CD14-positive monocyte (primary cell): ENCODE data around the gene RPEL1. TPM values are rescaled to one million over a fixed set of nuclear protein-coding genes. Genes with fewer than 3 reads are reported as not detected.
"Not testable (repeated sequence)": the region's sequence is repeated elsewhere in the genome, so short reads cannot be mapped to it uniquely, and the experiment has no call there.

Experiments
- DNase-seq, 3 donors: peaks; one replicate each; pipeline ENCODE4 v3.0.0-alpha.2; 2011 to 2022
- H2AFZ ChIP-seq: 2 replicates; pipeline ENCODE4 v1.6.0; 2012; ENCODE audit warnings: mild to moderate bottlenecking, low read depth, low read length, inconsistent platforms; ENCODE audit not compliant: insufficient read depth, poor library complexity, severe bottlenecking
- H3K27ac ChIP-seq, 2 donors: 1 replicate in 1 of 2; 2 replicates in 1 of 2; pipeline ENCODE4 v1.5.1; 2012 to 2013; ENCODE audit warnings: low read length in 2 of 2, control low read depth in 1 of 2, inconsistent platforms in 1 of 2, low read depth in 1 of 2, mild to moderate bottlenecking in 1 of 2
- H3K27me3 ChIP-seq, 2 donors: one replicate each; pipeline versions ENCODE4 v1.6.0 to v1.6.1; 2011 to 2013; ENCODE audit warnings: low read length in 2 of 2; ENCODE audit not compliant: control insufficient read depth in 2 of 2, insufficient read depth in 2 of 2
- H3K36me3 ChIP-seq, 2 donors: replicated peaks in 1 of 2; 1 replicate in 1 of 2; 2 replicates in 1 of 2; pipeline versions ENCODE4 v1.5.1 to v1.6.1; 2012 to 2013; ENCODE audit warnings: low read length in 2 of 2, control low read depth in 1 of 2, inconsistent platforms in 1 of 2, mild to moderate bottlenecking in 1 of 2; ENCODE audit not compliant: insufficient read depth in 2 of 2, control insufficient read depth in 1 of 2
- H3K4me1 ChIP-seq, 2 donors: 1 replicate in 1 of 2; 2 replicates in 1 of 2; pipeline versions ENCODE4 v1.5.1 to v1.6.1; 2012 to 2013; ENCODE audit warnings: low read length in 2 of 2, control low read depth in 1 of 2, inconsistent platforms in 1 of 2, mild to moderate bottlenecking in 1 of 2, moderate library complexity in 1 of 2; ENCODE audit not compliant: insufficient read depth in 2 of 2, control insufficient read depth in 1 of 2
- H3K4me2 ChIP-seq: replicated peaks from 2 replicates; pipeline ENCODE3; 2012; ENCODE audit warnings: low read length, moderate library complexity, mild to moderate bottlenecking; ENCODE audit not compliant: poor library complexity, severe bottlenecking; ENCODE audit errors: extremely low read depth
- H3K4me3 ChIP-seq, 3 experiments: fragments of 200-600 bp in 1 of 3; sonication (generic) in 1 of 3; replicated peaks in 1 of 3; 1 replicate in 2 of 3; 2 replicates in 1 of 3; pipeline ENCODE4 v1.5.1; 2011 to 2013; ENCODE audit warnings: low read length in 3 of 3, mild to moderate bottlenecking in 3 of 3, control low read depth in 2 of 3, low read depth in 2 of 3, inconsistent platforms in 1 of 3, moderate library complexity in 1 of 3
- H3K79me2 ChIP-seq: 2 replicates; pipeline ENCODE4 v1.6.0; 2012; ENCODE audit warnings: mild to moderate bottlenecking, control low read depth, inconsistent platforms, low read length, moderate library complexity; ENCODE audit not compliant: insufficient read depth
- H3K9ac ChIP-seq: 2 replicates; pipeline ENCODE4 v1.6.0; 2017; ENCODE audit warnings: low read length, mild to moderate bottlenecking; ENCODE audit not compliant: insufficient read depth, poor library complexity, severe bottlenecking
- H3K9me3 ChIP-seq, 2 donors: replicated peaks in 1 of 2; 1 replicate in 1 of 2; 2 replicates in 1 of 2; pipeline versions ENCODE4 v1.5.1 to v1.6.1; 2012 to 2013; ENCODE audit warnings: low read length in 2 of 2, control low read depth in 1 of 2; ENCODE audit not compliant: control insufficient read depth in 1 of 2, insufficient read depth in 1 of 2
- H4K20me1 ChIP-seq: 2 replicates; pipeline ENCODE4 v1.6.0; 2012; ENCODE audit warnings: mild to moderate bottlenecking, low read length, control low read depth, moderate library complexity; ENCODE audit not compliant: insufficient read depth
- H3K27ac Mint-ChIP-seq, 7 donors: one replicate each; pipeline ENCODE4 v1.8.0; 2020; ENCODE audit warnings: mild to moderate bottlenecking in 7 of 7, mixed read lengths in 7 of 7, moderate library complexity in 6 of 7, inconsistent platforms in 2 of 7
- H3K27me3 Mint-ChIP-seq, 3 donors: one replicate each; pipeline ENCODE4 v1.8.0; 2021 to 2022; ENCODE audit warnings: low read depth in 3 of 3, mild to moderate bottlenecking in 3 of 3, mixed read lengths in 3 of 3, moderate library complexity in 3 of 3, inconsistent platforms in 1 of 3
- H3K36me3 Mint-ChIP-seq, 2 donors: one replicate each; pipeline ENCODE4 v1.8.0; 2020; ENCODE audit warnings: mixed read lengths in 2 of 2, inconsistent platforms in 1 of 2, mild to moderate bottlenecking in 1 of 2
- H3K4me1 Mint-ChIP-seq: one replicate; pipeline ENCODE4 v1.8.0; 2020; ENCODE audit warnings: mild to moderate bottlenecking, mixed read lengths
- H3K4me3 Mint-ChIP-seq, 2 donors: one replicate each; pipeline ENCODE4 v1.8.0; 2020; ENCODE audit warnings: mild to moderate bottlenecking in 2 of 2, mixed read lengths in 2 of 2, moderate library complexity in 1 of 2
- H3K9me3 Mint-ChIP-seq, 7 donors: one replicate each; pipeline ENCODE4 v1.8.0; 2020 to 2022; ENCODE audit warnings: mixed read lengths in 7 of 7, mild to moderate bottlenecking in 6 of 7, moderate library complexity in 6 of 7, inconsistent platforms in 2 of 7
- WGBS: methylation state at CpG from one replicate; pipeline ENCODE4 v1.1.5; 2013; ENCODE audit warnings: missing lambda C conversion rate; ENCODE audit not compliant: insufficient coverage; 5-methylcytosine and 5-hydroxymethylcytosine counted together
- intact Hi-C, 2 donors: fragments of 100-400 bp; cut with micrococcal nuclease; formaldehyde crosslinking; loops; one replicate each; pipeline versions ENCODE4 v1.15.0 to v1.15.1; 2023
- polyA plus RNA-seq, 3 donors: library from polyadenylated mRNA; depleted of rRNA in 1 of 3; unstranded in 2 of 3; stranded (reverse) in 1 of 3; fragments of 300-500 nt in 2 of 3; fragments of >200 nt in 1 of 3; fragmentation: Illumina TruSeq in 2 of 3; gene quantifications; 1 replicate in 2 of 3; 2 replicates in 1 of 3; pipeline ENCODE4 v1.2.3, GENCODE V29; 2012 to 2021
- TF ChIP-seq, protein P1 (sequence below): fragments of 200-600 bp; IDR thresholded peaks from one replicate; pipeline ENCODE4 v1.8.0; 2022; ENCODE audit warnings: antibody characterized with exemption, mild to moderate bottlenecking

The RPEL1 gene
- polyA plus RNA-seq, 3 donors = not detected

DNA sequence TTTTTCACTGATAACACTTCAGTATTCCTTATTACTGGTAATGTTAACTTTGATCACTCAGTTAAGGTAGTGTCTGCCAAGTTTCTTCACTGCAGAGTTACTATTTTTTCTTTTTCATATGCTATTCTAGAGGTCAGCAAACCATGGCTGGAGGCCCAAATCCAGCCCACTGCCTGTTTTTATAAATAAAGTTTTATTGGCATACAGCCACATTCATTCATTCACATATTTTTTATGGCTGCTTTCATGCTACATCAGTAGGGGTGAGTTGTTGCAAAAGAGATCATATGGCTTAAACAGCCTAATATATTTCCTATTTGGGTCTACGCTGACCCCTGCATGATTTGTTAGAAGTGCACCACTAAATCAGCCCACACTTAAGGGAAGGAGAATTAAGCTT lies 10.9 kb downstream of the RPEL1 start:
- Histone ChIP-seq H3K36me3 (no peaks in the 10 kb centered on the region), H3K27ac (no peak overlapping the region), H3K4me2 (no peak overlapping the region), H3K27me3 (no peaks in the 10 kb centered on the region), H3K79me2 (no peaks in the 10 kb centered on the region), H2AFZ (no peak overlapping the region), H3K4me3 (no peak overlapping the region), H3K9ac (no peak overlapping the region), H3K4me1 (no peaks in the 10 kb centered on the region), H4K20me1 (no peaks in the 10 kb centered on the region), H3K9me3 (peaks cover 0 to 10% of the 10 kb centered on the region in 2 donors)
- H3K27ac Mint-ChIP-seq = no peak overlapping the region
- intact Hi-C loops = no loop called here
- no peak for DNase-seq
- H3K4me3 Mint-ChIP-seq = no peak overlapping the region
- peaks cover 13 to 27% (median 20%) of the 10 kb centered on the region in 7 donors for H3K9me3 Mint-ChIP-seq
- TF ChIP-seq, protein P1, sequence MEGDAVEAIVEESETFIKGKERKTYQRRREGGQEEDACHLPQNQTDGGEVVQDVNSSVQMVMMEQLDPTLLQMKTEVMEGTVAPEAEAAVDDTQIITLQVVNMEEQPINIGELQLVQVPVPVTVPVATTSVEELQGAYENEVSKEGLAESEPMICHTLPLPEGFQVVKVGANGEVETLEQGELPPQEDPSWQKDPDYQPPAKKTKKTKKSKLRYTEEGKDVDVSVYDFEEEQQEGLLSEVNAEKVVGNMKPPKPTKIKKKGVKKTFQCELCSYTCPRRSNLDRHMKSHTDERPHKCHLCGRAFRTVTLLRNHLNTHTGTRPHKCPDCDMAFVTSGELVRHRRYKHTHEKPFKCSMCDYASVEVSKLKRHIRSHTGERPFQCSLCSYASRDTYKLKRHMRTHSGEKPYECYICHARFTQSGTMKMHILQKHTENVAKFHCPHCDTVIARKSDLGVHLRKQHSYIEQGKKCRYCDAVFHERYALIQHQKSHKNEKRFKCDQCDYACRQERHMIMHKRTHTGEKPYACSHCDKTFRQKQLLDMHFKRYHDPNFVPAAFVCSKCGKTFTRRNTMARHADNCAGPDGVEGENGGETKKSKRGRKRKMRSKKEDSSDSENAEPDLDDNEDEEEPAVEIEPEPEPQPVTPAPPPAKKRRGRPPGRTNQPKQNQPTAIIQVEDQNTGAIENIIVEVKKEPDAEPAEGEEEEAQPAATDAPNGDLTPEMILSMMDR = no peak
- no CpG with 5 or more reads among the region's 1 CpG for WGBS
- no peaks in the 10 kb centered on the region for H3K36me3 Mint-ChIP-seq
- no peaks in the 10 kb centered on the region for H3K4me1 Mint-ChIP-seq
- H3K27me3 Mint-ChIP-seq = peaks cover 3 to 6% (median 4%) of the 10 kb centered on the region in 3 donors

DNA sequence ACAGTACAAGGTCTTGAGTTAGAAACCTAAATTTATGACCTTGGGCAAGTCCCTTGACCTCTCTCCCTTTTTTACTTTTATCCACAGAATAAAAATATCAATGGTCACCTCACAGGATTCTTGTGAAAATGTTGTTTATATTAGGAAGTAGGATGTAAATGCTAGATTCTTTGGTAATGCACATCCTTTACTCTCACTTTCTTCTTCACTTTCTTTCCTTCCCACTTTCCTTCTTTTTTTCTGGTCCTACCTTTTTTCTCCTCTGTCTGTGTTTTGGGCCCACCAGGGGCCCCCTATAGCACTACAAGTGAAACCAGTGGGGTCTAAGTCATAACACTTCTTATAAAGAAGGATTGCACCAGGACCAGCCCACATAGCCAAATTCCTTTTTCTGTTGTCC lies 12.1 kb downstream of the RPEL1 start:
- Mint-ChIP-seq H3K4me1 (no peaks in the 10 kb centered on the region), H3K27me3 (peaks cover 3 to 11% (median 7%) of the 10 kb centered on the region in 3 donors), H3K27ac (no peak overlapping the region), H3K4me3 (no peak overlapping the region), H3K36me3 (no peaks in the 10 kb centered on the region), H3K9me3 (peaks cover 13 to 23% (median 21%) of the 10 kb centered on the region in 7 donors)
- Histone ChIP-seq H4K20me1 (no peaks in the 10 kb centered on the region), H3K4me2 (no peak overlapping the region), H3K9ac (no peak overlapping the region), H3K4me3 (no peak overlapping the region), H3K27ac (no peak overlapping the region), H3K36me3 (no peaks in the 10 kb centered on the region), H3K79me2 (no peaks in the 10 kb centered on the region), H3K27me3 (peaks cover 0 to 3% of the 10 kb centered on the region in 2 donors), H3K9me3 (peaks cover 0 to 10% of the 10 kb centered on the region in 2 donors), H3K4me1 (no peaks in the 10 kb centered on the region), H2AFZ (no peak overlapping the region)
- intact Hi-C loops = no loop called here
- DNase-seq = no peak
- TF ChIP-seq, protein P1 = no peak

DNA sequence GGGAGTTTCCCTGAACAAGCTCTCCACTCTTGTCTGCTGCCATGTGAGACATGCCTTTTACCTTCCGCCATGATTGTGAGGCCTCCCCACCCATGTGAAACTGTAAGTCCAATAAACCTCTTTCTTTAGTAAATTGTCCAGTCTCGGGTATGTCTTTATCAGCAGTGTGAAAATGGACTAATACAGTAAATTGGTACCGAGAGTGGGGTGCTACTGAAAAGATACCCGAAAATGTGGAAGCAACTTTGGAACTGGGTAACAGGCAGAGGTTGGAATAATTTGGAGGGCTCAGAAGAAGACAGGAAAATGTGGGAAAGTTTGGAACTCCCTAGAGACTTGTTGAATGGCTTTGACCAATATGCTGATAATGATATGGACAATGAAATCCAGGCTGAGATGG lies 13.2 kb downstream of the RPEL1 start:
- H3K27ac Mint-ChIP-seq, H3K4me1 Mint-ChIP-seq, H3K4me2 ChIP-seq, H3K4me3 ChIP-seq, H2AFZ ChIP-seq, H4K20me1 ChIP-seq, intact Hi-C loops, H3K9ac ChIP-seq, H3K36me3 ChIP-seq, DNase-seq, H3K36me3 Mint-ChIP-seq, H3K79me2 ChIP-seq, H3K27ac ChIP-seq, H3K4me3 Mint-ChIP-seq, H3K27me3 ChIP-seq, H3K4me1 ChIP-seq: not testable (repeated sequence)
- peaks cover 3 to 15% (median 11%) of the 10 kb centered on the region in 3 donors for H3K27me3 Mint-ChIP-seq
- peaks cover 0 to 10% of the 10 kb centered on the region in 2 donors for H3K9me3 ChIP-seq
- WGBS = 100% methylated on average over 1 of the region's 4 CpGs
- peaks cover 13 to 23% (median 21%) of the 10 kb centered on the region in 7 donors for H3K9me3 Mint-ChIP-seq
